ENCODE measurements around the gene RPL11.
"Not testable (repeated sequence)": the region's sequence is repeated elsewhere in the genome, so short reads cannot be mapped to it uniquely, and the experiment has no call there.

The RPL11 gene

DNA sequence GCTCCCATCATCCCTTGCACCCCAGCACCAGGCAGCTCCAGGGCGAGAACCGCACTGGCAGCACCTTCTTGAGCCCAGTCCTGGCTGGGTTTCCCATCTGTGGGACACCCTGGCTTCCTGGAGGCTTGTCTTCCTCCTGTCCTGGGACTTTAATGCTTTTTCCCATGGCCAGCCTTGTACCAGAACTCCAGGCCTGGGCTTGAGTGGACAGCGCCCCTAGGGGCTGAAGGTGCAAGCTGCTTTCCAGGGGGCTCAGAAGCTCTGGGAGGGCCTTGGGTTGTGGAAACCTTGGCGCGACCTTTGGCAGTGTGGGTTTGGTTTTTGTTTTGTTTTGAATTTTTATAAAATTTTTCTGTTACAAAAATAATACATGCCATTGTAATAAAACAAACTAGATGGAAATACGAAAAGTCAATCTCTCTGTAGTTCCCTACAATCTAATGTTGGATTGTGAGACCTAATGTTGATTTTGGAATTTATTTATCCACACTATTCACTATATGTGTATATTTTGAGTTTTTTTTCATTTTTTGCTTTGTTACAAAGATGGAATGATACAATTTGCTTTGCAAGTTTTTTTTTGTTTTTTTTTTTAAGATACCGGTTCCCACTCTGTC, 33.8 kb upstream of the RPL11 start:
- Histone ChIP-seq H3K4me3 (ENCODE audit: low read depth, low read length) (no peak overlapping the region), H3K4me1 (ENCODE audit: control insufficient read depth, insufficient read depth, low read length) (no peaks in the 10 kb centered on the region), H3K27ac (ENCODE audit: low read depth, low read length) (no peak overlapping the region), H3K27me3 (ENCODE audit: control insufficient read depth, insufficient read depth, low read length) (no peaks in the 10 kb centered on the region), H3K9me3 (ENCODE audit: control insufficient read depth, insufficient read depth, low read length) (no peaks in the 10 kb centered on the region), H3K36me3 (ENCODE audit: control insufficient read depth, insufficient read depth, low read length) (no peaks in the 10 kb centered on the region), H3K9ac (ENCODE audit: low read depth, low read length) (no peak overlapping the region)

DNA sequence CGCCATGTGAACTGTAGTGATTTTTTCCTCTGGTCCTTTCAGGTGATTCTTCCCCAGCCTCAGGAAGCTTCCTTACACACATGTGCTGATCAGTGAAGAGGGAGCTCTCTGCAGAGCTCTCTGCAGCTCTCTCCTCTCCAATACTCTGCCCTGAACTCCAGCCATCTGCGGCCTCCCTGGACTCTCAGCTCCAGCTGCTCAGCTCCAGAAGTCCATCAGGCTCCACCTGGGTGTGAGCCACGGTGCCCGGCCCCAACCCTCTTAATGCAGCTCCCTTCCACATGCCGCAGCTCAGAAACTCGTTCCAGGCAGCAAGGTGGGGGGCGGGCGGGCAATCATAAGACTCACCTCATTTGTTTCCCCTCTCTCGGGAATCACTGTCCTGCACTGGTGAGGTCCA, 30.9 kb upstream of the RPL11 start:
- H3K27me3 ChIP-seq (ENCODE audit: control insufficient read depth, insufficient read depth, low read length) = no peaks in the 10 kb centered on the region
- H3K36me3 ChIP-seq (ENCODE audit: control insufficient read depth, insufficient read depth, low read length) = no peaks in the 10 kb centered on the region
- H3K4me3 ChIP-seq (ENCODE audit: low read depth, low read length) = no peak overlapping the region
- H3K9ac ChIP-seq (ENCODE audit: low read depth, low read length) = no peak overlapping the region
- H3K9me3 ChIP-seq (ENCODE audit: control insufficient read depth, insufficient read depth, low read length) = no peaks in the 10 kb centered on the region
- H3K4me1 ChIP-seq (ENCODE audit: control insufficient read depth, insufficient read depth, low read length) = no peaks in the 10 kb centered on the region
- H3K27ac ChIP-seq (ENCODE audit: low read depth, low read length) = no peak overlapping the region

DNA sequence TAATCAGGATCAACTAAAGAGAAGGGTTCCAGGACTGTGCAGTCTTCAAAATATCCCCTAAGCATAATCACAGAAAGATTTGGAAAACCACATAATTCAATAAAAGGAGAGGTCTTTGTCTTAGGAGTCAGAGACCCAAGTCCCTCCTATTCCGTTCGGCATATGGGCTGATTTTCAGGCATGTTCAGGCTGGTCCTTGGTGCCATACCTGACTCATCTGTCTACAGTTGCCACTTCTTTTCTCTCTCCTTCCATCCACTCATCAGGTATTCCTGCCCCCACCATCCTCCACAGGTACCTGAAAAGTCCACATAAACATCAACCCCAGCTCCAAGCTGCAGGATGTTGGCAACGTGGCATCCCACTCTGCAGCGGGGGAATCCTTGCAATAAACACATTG, 29.7 kb upstream of the RPL11 start:
- Histone ChIP-seq H3K4me1 (ENCODE audit: control insufficient read depth, insufficient read depth, low read length) (no peaks in the 10 kb centered on the region), H3K27ac (ENCODE audit: low read depth, low read length) (no peak overlapping the region), H3K4me3 (ENCODE audit: low read depth, low read length) (no peak overlapping the region), H3K27me3 (ENCODE audit: control insufficient read depth, insufficient read depth, low read length) (no peaks in the 10 kb centered on the region), H3K36me3 (ENCODE audit: control insufficient read depth, insufficient read depth, low read length) (no peaks in the 10 kb centered on the region), H3K9me3 (ENCODE audit: control insufficient read depth, insufficient read depth, low read length) (no peaks in the 10 kb centered on the region), H3K9ac (ENCODE audit: low read depth, low read length) (no peak overlapping the region)

DNA sequence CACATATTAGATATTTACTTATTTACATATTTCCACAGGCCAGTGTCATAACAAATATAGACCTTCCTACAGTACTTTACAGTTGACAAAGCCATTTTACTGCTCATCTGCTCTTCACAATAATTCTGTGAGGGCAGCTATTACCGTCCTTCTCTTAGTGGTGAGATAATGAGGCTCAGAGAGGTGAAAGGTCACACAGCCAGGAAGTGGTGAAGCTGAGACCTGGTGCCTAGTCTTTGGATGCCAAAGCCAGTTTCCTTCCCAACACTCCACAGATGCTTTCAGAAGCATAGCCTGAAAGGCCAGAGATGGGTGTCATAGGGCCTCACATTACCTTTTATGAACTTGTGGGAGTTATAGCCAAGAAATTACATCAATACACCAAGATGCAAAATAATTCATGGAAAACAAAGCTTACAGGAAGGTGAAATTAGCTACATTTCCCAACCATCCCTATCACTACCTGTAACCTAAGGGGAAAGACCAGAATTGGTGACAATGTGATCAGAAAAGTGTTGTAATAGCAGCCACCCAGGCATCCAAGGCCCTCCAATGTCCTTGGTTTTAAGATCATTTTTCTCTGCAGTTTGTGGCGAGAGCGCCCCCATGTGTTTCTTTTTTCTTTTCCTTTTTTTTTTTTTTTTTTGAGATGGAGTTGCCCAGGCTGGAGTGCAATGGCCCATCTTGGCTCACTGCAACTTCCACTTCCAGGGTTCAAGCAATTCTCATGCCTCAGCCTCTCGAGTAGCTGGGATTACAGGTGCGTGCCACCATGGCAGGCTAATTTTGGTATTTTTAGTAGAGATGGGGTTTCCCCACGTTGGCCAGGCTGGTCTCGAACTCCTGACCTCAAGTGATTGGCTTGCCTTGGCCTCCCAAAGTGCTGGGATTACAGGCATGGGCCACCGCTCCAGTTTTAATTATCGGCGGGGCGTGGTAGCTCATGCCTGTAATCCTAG, 26.5 kb upstream of the RPL11 start:
- Histone ChIP-seq H3K9ac (ENCODE audit: low read depth, low read length) (no peak overlapping the region), H3K27ac (ENCODE audit: low read depth, low read length) (no peak overlapping the region), H3K4me1 (ENCODE audit: control insufficient read depth, insufficient read depth, low read length) (no peaks in the 10 kb centered on the region)

DNA sequence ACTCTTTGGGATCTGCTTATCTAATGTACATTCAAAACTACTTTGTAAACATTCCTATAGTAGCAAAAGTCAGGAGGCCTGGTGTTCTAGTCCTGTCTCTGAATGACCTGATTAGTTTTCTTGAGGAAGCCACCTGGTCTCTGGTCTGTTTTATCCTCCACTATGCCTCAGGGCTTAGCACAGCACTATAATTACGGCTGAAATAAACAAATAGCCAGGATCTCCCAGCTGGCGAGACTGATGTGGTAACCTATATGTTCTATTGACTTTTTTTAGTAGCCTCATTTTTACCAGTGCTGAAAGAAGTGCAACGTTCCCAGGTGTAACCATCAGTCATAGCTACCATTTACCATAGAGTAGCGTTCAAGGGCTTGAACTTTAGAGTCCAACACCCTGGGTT, 24.2 kb upstream of the RPL11 start:
- Histone ChIP-seq H3K9ac (ENCODE audit: low read depth, low read length) (no peak overlapping the region), H3K9me3 (ENCODE audit: control insufficient read depth, insufficient read depth, low read length) (no peaks in the 10 kb centered on the region), H3K27ac (ENCODE audit: low read depth, low read length) (no peak overlapping the region), H3K4me1 (ENCODE audit: control insufficient read depth, insufficient read depth, low read length) (no peaks in the 10 kb centered on the region), H3K27me3 (ENCODE audit: control insufficient read depth, insufficient read depth, low read length) (no peaks in the 10 kb centered on the region), H3K36me3 (ENCODE audit: control insufficient read depth, insufficient read depth, low read length) (no peaks in the 10 kb centered on the region), H3K4me3 (ENCODE audit: low read depth, low read length) (no peak overlapping the region)

More for the DNA sequence above, 26.5 kb upstream of the RPL11 start:
- Histone ChIP-seq H3K27me3 (ENCODE audit: control insufficient read depth, insufficient read depth, low read length) (no peaks in the 10 kb centered on the region), H3K9me3 (ENCODE audit: control insufficient read depth, insufficient read depth, low read length) (no peaks in the 10 kb centered on the region), H3K36me3 (ENCODE audit: control insufficient read depth, insufficient read depth, low read length) (no peaks in the 10 kb centered on the region), H3K4me3 (ENCODE audit: low read depth, low read length) (no peak overlapping the region)

DNA sequence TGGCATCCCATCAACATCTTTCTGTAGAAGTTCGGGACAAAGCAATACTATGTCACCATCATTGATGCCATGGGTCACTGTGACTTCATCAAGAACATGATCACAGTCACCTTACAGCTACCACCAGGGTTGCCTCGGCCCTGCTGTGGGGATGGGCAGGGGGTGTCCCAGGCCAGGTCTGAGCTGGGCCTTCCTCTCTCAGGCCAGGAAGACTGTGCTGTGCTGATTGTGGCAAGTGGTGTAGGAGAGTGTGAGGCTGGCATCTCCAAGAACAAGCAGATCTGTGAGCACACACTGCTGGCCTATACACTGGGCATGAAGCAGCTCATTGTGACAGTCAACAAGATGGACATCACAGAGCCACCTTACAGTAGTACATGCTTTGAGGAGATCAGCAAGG, 20.9 kb upstream of the RPL11 start:
- H3K4me3 ChIP-seq (ENCODE audit: low read depth, low read length) = no peak overlapping the region
- no peaks in the 10 kb centered on the region for H3K4me1 ChIP-seq (ENCODE audit: control insufficient read depth, insufficient read depth, low read length)
- H3K9me3 ChIP-seq (ENCODE audit: control insufficient read depth, insufficient read depth, low read length) = no peaks in the 10 kb centered on the region
- H3K9ac ChIP-seq (ENCODE audit: low read depth, low read length) = no peak overlapping the region
- H3K36me3 ChIP-seq (ENCODE audit: control insufficient read depth, insufficient read depth, low read length) = no peaks in the 10 kb centered on the region
- H3K27ac ChIP-seq (ENCODE audit: low read depth, low read length) = no peak overlapping the region
- H3K27me3 ChIP-seq (ENCODE audit: control insufficient read depth, insufficient read depth, low read length) = no peaks in the 10 kb centered on the region

DNA sequence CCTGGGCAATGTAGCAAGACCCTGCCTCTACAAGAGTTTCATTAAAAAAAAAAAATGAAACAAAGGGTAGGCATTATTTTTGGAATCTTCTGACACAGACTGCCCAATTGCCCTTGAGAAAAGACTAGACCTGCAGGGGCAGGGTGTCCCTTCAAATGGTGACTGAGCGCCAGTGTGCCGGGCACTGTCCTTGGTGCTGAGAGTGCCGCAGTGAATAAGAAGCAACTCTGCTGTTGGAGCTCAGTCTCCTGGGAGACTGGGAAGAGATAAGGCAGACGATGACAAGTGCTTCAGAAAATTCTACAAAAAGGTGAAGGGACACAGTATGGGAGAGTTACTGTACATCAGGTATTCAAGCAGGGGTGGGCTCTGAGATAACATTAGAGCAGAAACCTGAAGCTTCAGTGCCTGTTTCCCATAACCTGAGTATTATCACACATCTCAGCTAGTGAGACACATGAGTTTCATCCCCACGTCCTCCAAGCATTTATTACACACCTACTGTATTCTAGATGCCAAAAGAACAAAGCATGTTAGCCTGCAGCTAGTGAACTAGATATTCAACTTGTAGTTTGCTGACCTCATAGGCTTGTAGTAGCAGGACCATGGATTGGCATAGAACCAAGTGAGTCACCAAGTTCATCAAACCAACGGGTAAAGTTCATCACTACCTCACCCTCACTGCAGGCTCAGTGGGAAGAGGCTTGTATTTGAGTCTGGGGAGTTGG, 18.4 kb upstream of the RPL11 start:
- H3K9me3 ChIP-seq (ENCODE audit: control insufficient read depth, insufficient read depth, low read length) = no peaks in the 10 kb centered on the region
- H3K9ac ChIP-seq (ENCODE audit: low read depth, low read length) = no peak overlapping the region
- H3K4me1 ChIP-seq (ENCODE audit: control insufficient read depth, insufficient read depth, low read length) = no peaks in the 10 kb centered on the region
- H3K27me3 ChIP-seq (ENCODE audit: control insufficient read depth, insufficient read depth, low read length) = no peaks in the 10 kb centered on the region
- no peak overlapping the region for H3K4me3 ChIP-seq (ENCODE audit: low read depth, low read length)
- H3K27ac ChIP-seq (ENCODE audit: low read depth, low read length) = no peak overlapping the region
- no peaks in the 10 kb centered on the region for H3K36me3 ChIP-seq (ENCODE audit: control insufficient read depth, insufficient read depth, low read length)

DNA sequence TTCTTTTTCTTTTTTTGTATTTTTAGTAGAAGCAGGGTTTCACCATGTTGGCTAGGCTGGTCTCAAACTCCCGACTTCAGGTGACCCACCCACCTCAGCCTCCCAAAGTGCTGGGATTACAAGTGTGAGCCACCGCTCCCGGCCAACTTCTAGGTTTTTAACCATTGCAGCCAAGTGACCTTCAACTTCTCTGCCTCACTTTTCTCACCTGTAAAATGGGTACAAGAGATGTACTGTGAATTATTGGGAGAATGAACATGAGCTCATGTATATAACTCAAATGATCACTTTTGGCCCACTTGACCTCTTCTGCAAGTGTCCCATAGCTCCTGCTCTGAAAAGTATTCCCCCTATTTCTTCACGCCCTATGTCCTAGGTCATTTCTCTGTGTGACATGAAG, 11.8 kb upstream of the RPL11 start:
- Histone ChIP-seq H3K27me3 (ENCODE audit: control insufficient read depth, insufficient read depth, low read length) (no peaks in the 10 kb centered on the region; the same call in 1 of the 2 replicates), H3K4me1 (ENCODE audit: control insufficient read depth, insufficient read depth, low read length) (no peaks in the 10 kb centered on the region), H3K4me3 (ENCODE audit: low read depth, low read length) (no peak overlapping the region), H3K9me3 (ENCODE audit: control insufficient read depth, insufficient read depth, low read length) (no peaks in the 10 kb centered on the region), H3K27ac (ENCODE audit: low read depth, low read length) (no peak overlapping the region), H3K36me3 (ENCODE audit: control insufficient read depth, insufficient read depth, low read length) (no peaks in the 10 kb centered on the region), H3K9ac (ENCODE audit: low read depth, low read length) (no peak overlapping the region)

DNA sequence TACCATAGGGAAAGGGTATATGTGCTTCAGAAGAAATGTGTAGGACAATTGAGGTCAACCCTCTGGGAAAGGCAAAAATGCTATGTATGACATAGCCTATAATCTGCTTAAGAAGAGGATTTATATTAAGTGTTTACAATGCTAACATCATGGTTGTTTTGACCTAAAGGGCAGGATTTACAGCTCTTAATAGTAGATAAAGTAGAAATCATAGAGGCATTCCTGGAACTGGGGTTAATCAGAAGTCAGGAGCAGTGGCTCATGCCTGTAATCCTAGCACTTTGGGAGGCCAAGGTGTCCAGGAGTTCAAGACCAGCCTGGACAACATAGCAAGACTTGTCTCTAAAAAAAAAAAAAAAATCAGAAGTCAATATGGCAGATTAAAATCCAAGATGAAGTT, 8.7 kb upstream of the RPL11 start:
- H3K36me3 ChIP-seq (ENCODE audit: control insufficient read depth, insufficient read depth, low read length) = no peaks in the 10 kb centered on the region
- no peaks in the 10 kb centered on the region; the same call in 1 of the 2 replicates for H3K27me3 ChIP-seq (ENCODE audit: control insufficient read depth, insufficient read depth, low read length)
- H3K9me3 ChIP-seq (ENCODE audit: control insufficient read depth, insufficient read depth, low read length) = no peaks in the 10 kb centered on the region
- no peak overlapping the region for H3K9ac ChIP-seq (ENCODE audit: low read depth, low read length)
- no peaks in the 10 kb centered on the region for H3K4me1 ChIP-seq (ENCODE audit: control insufficient read depth, insufficient read depth, low read length)
- no peak overlapping the region for H3K4me3 ChIP-seq (ENCODE audit: low read depth, low read length)
- no peak overlapping the region for H3K27ac ChIP-seq (ENCODE audit: low read depth, low read length)

DNA sequence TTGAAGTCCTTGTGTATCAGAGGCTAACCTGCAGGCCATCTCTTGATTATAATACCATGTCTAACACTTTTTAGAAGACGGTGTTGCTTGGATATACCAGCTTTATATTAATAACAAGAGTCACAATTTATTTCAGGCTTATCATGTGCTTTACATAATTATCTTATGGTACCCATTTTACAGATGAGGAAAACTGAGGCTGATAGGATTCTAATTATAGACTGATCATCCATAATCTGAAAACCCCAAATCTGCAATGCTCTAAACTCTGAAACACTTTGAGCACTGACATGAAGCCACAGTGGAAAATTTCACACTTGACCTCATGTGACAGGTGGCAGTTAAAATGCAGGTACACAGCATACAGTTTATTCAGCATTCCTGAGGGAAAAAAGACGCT, 7.2 kb upstream of the RPL11 start:
- Histone ChIP-seq H3K4me3 (ENCODE audit: low read depth, low read length) (no peak overlapping the region), H3K9ac (ENCODE audit: low read depth, low read length) (no peak overlapping the region), H3K27ac (ENCODE audit: low read depth, low read length) (no peak overlapping the region), H3K9me3 (ENCODE audit: control insufficient read depth, insufficient read depth, low read length) (no peaks in the 10 kb centered on the region), H3K27me3 (ENCODE audit: control insufficient read depth, insufficient read depth, low read length) (no peaks in the 10 kb centered on the region; the same call in 1 of the 2 replicates), H3K36me3 (ENCODE audit: control insufficient read depth, insufficient read depth, low read length) (no peaks in the 10 kb centered on the region), H3K4me1 (ENCODE audit: control insufficient read depth, insufficient read depth, low read length) (no peaks in the 10 kb centered on the region)

DNA sequence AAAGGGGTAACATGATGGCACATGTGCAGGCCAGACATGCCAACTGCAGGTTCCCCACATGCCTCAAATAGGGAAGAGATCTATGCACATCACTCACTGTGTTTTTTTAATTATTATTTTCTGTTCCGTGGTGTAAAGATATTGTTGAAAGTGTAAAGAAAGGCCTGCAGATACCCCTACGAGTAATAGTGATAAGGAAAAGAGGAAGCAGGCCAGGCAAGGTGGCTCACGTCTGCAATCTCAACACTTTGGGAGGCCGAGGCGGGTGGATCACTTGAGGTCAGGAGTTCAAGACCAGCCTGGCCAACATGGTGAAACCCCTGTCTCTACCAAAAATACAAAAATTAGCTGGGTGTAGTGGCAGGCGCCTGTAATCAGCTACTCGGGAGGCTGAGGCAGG, 6.4 kb upstream of the RPL11 start:
- H3K9me3 ChIP-seq (ENCODE audit: control insufficient read depth, insufficient read depth, low read length); H3K4me3 ChIP-seq (ENCODE audit: low read depth, low read length); H3K9ac ChIP-seq (ENCODE audit: low read depth, low read length); H3K27me3 ChIP-seq (ENCODE audit: control insufficient read depth, insufficient read depth, low read length); H3K4me1 ChIP-seq (ENCODE audit: control insufficient read depth, insufficient read depth, low read length); H3K27ac ChIP-seq (ENCODE audit: low read depth, low read length); H3K36me3 ChIP-seq (ENCODE audit: control insufficient read depth, insufficient read depth, low read length): not testable (repeated sequence)
